Endothelial cell of umbilical vein (primary cell): ENCODE data around the gene OPCML.

Experiments used
- MYC ChIP-seq: IDR thresholded peaks from one replicate; pipeline ENCODE4 v1.6.1; 2011; ENCODE audit warnings: mild to moderate bottlenecking, low read depth, low read length
- POLR2A ChIP-seq: IDR thresholded peaks from 2 replicates; pipeline ENCODE4 v1.6.1; 2012; ENCODE audit warnings: low read depth, mild to moderate bottlenecking, control low read depth, low read length

DNA sequence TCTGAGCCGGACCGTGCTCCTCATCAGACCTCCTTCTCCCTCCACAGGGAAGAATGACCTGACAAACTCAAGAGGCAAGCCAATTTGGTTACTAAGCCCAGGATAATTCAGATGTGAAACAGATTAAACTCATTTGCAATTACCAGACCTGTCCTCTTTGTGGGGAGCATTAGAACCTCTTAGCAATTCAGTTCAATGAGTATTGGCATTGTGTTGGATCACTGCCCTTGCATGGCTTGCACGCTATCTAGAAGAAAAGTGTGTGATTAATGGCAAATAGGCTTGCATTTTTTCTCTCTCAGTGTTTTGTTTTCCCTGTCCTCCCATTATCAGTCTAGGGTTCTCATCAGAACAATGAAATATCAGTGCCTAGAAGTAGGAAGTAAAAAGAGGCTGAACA, 365.6 kb downstream of the OPCML start:
- TF ChIP-seq POLR2A (no peak), MYC (no peak)
